Measurements from ENCODE around the gene DGKB. TPM values are rescaled to one million over a fixed set of nuclear protein-coding genes. Genes with fewer than 3 reads are reported as not detected.
"Not testable (repeated sequence)": the region's sequence is repeated elsewhere in the genome, so short reads cannot be mapped to it uniquely, and the experiment has no call there.

DGKB gene
- total RNA-seq, 1 donor = not detected

GRCh38 chr7:14292737-14293136 lies 609.8 kb downstream of the DGKB start:
- no peak overlapping the region for H3K4me3 ChIP-seq (ENCODE audit: low read depth, low read length)
- TF ChIP-seq, protein P1, sequence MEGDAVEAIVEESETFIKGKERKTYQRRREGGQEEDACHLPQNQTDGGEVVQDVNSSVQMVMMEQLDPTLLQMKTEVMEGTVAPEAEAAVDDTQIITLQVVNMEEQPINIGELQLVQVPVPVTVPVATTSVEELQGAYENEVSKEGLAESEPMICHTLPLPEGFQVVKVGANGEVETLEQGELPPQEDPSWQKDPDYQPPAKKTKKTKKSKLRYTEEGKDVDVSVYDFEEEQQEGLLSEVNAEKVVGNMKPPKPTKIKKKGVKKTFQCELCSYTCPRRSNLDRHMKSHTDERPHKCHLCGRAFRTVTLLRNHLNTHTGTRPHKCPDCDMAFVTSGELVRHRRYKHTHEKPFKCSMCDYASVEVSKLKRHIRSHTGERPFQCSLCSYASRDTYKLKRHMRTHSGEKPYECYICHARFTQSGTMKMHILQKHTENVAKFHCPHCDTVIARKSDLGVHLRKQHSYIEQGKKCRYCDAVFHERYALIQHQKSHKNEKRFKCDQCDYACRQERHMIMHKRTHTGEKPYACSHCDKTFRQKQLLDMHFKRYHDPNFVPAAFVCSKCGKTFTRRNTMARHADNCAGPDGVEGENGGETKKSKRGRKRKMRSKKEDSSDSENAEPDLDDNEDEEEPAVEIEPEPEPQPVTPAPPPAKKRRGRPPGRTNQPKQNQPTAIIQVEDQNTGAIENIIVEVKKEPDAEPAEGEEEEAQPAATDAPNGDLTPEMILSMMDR (IDR thresholded peaks at IDR 0.05; ENCODE audit: insufficient read depth, low read depth, low read length) = no peak
- DNase-seq (ENCODE audit: low read depth) = no peak

DNA sequence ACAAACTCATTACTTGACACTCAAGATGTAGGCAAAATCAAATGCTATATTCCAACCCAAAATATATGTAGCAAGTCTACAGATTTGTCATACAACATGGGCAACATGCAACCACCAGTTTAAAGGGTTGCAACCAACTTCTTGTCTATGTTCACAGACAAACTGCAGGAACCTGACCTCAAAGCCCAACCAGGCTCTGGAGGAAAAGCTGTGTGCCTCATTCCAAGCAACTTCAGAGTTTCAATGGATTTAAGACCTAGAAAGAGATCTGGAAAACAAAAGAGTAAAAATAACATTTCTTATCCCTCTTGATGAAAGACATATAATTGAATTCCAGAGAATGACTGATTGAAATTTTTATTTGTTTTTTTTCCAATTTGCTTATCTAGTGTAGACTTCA lies 612.6 kb downstream of the DGKB start:
- H3K4me3 ChIP-seq (ENCODE audit: low read depth, low read length) = no peak overlapping the region
- DNase-seq (ENCODE audit: low read depth) = no peak
- TF ChIP-seq, protein P1 (IDR thresholded peaks at IDR 0.05; ENCODE audit: insufficient read depth, low read depth, low read length) = no peak

DNA sequence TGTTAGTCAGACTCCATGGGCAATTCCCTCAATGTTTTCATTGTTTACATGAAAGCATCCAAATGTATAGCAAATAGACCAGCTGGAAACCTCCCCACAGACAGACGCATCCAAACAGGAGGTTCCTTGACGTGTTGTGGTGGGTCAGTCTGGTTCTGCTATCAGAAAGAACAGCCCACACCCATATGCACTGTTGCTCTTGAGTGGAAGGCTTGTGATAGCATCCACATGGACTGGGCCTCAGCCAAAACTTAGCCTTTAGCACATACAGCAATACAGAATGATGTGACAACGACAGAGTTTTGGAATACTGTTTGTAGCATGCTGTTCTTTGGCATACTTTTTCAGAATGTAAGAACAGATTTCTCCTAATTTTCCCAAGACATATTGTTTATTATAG lies 613.9 kb downstream of the DGKB start:
- TF ChIP-seq, protein P1 (IDR thresholded peaks at IDR 0.05; ENCODE audit: insufficient read depth, low read depth, low read length) = no peak
- no peak overlapping the region for H3K4me3 ChIP-seq (ENCODE audit: low read depth, low read length)
- DNase-seq (ENCODE audit: low read depth) = no peak

DNA sequence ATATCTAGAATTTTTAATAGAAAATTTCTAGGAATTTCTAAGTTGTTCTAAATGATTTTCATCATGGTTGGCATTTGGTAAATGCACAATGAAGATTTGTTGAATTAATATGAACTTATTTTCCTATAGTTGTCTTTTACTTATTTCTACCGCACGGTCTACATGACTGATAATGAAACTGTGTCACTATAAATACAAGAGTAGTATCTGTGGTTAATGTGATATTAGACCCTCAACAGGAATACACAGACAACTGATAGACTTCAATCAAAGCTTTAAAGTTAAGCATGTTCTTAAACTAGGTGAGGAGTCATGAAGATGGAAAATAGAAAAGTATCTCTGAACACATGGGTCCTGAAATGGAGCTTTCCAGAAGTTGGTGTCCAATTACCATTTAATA lies 615.2 kb downstream of the DGKB start:
- no peak overlapping the region for H3K4me3 ChIP-seq (ENCODE audit: low read depth, low read length)
- no peak for DNase-seq (ENCODE audit: low read depth)
- TF ChIP-seq, protein P1 (IDR thresholded peaks at IDR 0.05; ENCODE audit: insufficient read depth, low read depth, low read length) = no peak

GRCh38 chr7:14286036-14286435 lies 616.5 kb downstream of the DGKB start:
- TF ChIP-seq, protein P1 (IDR thresholded peaks at IDR 0.05; ENCODE audit: insufficient read depth, low read depth, low read length) = no peak
- no peak for DNase-seq (ENCODE audit: low read depth)
- H3K4me3 ChIP-seq (ENCODE audit: low read depth, low read length) = no peak overlapping the region

GRCh38 chr7:14279065-14279871 lies 623.3 kb downstream of the DGKB start:
- DNase-seq (ENCODE audit: low read depth) = not testable (repeated sequence)
- peak overlapping the region; percentile 15 for H3K4me3 ChIP-seq (ENCODE audit: low read depth, low read length)

GRCh38 chr7:14275356-14275755 lies 627.2 kb downstream of the DGKB start:
- TF ChIP-seq, protein P1 (IDR thresholded peaks at IDR 0.05; ENCODE audit: insufficient read depth, low read depth, low read length) = no peak
- no peak overlapping the region for H3K4me3 ChIP-seq (ENCODE audit: low read depth, low read length)
- DNase-seq (ENCODE audit: low read depth) = peak; percentile 30

All from fibroblast of villous mesenchyme (primary cell).